OCI-LY7 (cell line): ENCODE measurements around the gene ANKS1B. TPM values are rescaled to one million over a fixed set of nuclear protein-coding genes. Genes with fewer than 3 reads are reported as not detected.

Experiments
- BruUV-seq: library from RNA; stranded (reverse); fragments of 400-500 nt; replicated peaks from 2 replicates; lab custom pipeline; 2021; lab: Mats Ljungman, UMichigan
- CTCF ChIA-PET: fragments of 300-600 bp; sonication (Branson Sonifier 250); formaldehyde crosslinking; loops from one replicate; lab custom pipeline; 2022; ENCODE audit warnings: antibody characterized with exemption; ENCODE audit not compliant: unreplicated experiment; lab: Charles Lee
- POLR2A ChIA-PET: fragments of 300-600 bp; sonication (Branson Sonifier 250); formaldehyde crosslinking; loops from one replicate; lab custom pipeline; 2022; ENCODE audit warnings: antibody characterized with exemption; lab: Charles Lee
- DNase-seq: peaks from one replicate; pipeline ENCODE4 v3.0.0-alpha.2; 2015; ENCODE audit warnings: low spot score
- H2AFZ ChIP-seq: fragments of 200-600 bp; sonication (generic), shearing (Covaris generic); 2 replicates; pipeline ENCODE4 v1.6.1; 2014; ENCODE audit warnings: mild to moderate bottlenecking, antibody characterized with exemption, low read length, moderate library complexity
- H3K27ac ChIP-seq: fragments of 200-600 bp; sonication (generic); 2 replicates; pipeline ENCODE4 v1.5.1; 2014; ENCODE audit warnings: mixed run types, low read depth, mild to moderate bottlenecking, moderate library complexity, low read length, inconsistent platforms; ENCODE audit not compliant: poor library complexity, severe bottlenecking
- H3K36me3 ChIP-seq: fragments of 200-600 bp; sonication (generic); 2 replicates; pipeline ENCODE4 v1.6.1; 2014; ENCODE audit warnings: mild to moderate bottlenecking, antibody characterized with exemption, low read length, moderate library complexity, mixed read lengths; ENCODE audit not compliant: insufficient read depth
- H3K4me1 ChIP-seq: fragments of 200-600 bp; sonication (generic); 2 replicates; pipeline ENCODE4 v1.5.1; 2014; ENCODE audit warnings: mild to moderate bottlenecking, low read length; ENCODE audit not compliant: insufficient read depth, poor library complexity, severe bottlenecking
- H3K4me2 ChIP-seq: fragments of 200-600 bp; sonication (generic); 2 replicates; pipeline ENCODE4 v1.6.1; 2014; ENCODE audit warnings: mild to moderate bottlenecking, low read length
- H3K4me3 ChIP-seq: fragments of 200-600 bp; sonication (generic); 2 replicates; pipeline ENCODE4 v1.5.1; 2014; ENCODE audit warnings: mild to moderate bottlenecking, low read depth, low read length; ENCODE audit not compliant: poor library complexity, severe bottlenecking
- H3K79me2 ChIP-seq: fragments of 200-600 bp; sonication (generic); 2 replicates; pipeline ENCODE4 v1.6.1; 2016; ENCODE audit warnings: low read depth, mild to moderate bottlenecking, low read length, moderate library complexity, mixed read lengths; ENCODE audit not compliant: insufficient read depth
- H3K9me2 ChIP-seq: fragments of 200-600 bp; sonication (generic); 2 replicates; pipeline ENCODE4 v1.6.1; 2016; ENCODE audit warnings: mild to moderate bottlenecking, low read length, mixed read lengths; ENCODE audit not compliant: insufficient read depth
- H3K9me3 ChIP-seq: fragments of 200-600 bp; sonication (generic); 2 replicates; pipeline ENCODE4 v1.6.1; 2014; ENCODE audit warnings: mild to moderate bottlenecking, mixed run types, low read length, mixed read lengths
- H4K20me1 ChIP-seq: fragments of 200-600 bp; sonication (generic); 2 replicates; pipeline ENCODE4 v1.6.1; 2014; ENCODE audit warnings: mild to moderate bottlenecking, antibody characterized with exemption, low read length, moderate library complexity, mixed read lengths; ENCODE audit not compliant: insufficient read depth
- EZH2phosphoT487 ChIP-seq: fragments of 200-600 bp; sonication (generic); IDR thresholded peaks from 2 replicates; pipeline ENCODE4 v1.6.1; 2018; ENCODE audit warnings: low read depth, borderline replicate concordance, mild to moderate bottlenecking, mixed run types, antibody characterized with exemption, low read length, moderate library complexity, mixed read lengths
- intact Hi-C: fragments of 100-400 bp; cut with micrococcal nuclease; formaldehyde crosslinking; loops from one replicate; pipeline ENCODE4 v1.10.0; 2022; ENCODE audit not compliant: unreplicated experiment
- total RNA-seq, 2 experiments: library from RNA; depleted of rRNA in 1 of 2; stranded (reverse); fragments of >200 nt in 1 of 2; shearing (Covaris generic) in 1 of 2; gene quantifications; 2 replicates each; pipeline ENCODE4 v1.2.3, GENCODE V29; 2014 to 2022
- TF ChIP-seq, protein P1 (sequence below): fragments of 200-600 bp; sonication (generic); conservative IDR thresholded peaks from 2 replicates; pipeline ENCODE4 v1.5.1; 2014; ENCODE audit warnings: mild to moderate bottlenecking, antibody characterized with exemption, low read length, moderate library complexity, mixed read lengths

The ANKS1B gene
- total RNA-seq, 2 experiments from 2014 or later = 2.9 to 6.0 TPM

DNA sequence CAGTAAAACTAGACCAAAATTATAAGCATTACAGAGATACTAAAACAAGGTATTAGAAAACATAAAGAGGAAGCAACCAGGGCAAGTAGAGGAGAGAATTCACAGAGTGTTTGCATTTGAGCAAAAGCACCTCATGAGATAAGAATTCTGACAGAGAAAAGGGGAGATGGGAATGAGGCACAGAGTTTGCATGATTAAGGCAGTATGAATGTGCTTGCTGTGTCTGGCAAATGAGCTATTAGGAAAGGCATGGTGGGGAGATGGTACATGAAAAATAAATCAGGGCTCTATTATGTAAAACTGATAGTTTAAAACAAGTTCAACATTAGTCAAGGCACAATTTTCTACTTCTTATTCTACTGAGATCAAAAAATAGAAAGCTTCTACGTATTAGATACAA lies 314.1 kb downstream of the ANKS1B start:
- CTCF ChIA-PET = interaction anchor here (0.5 kb wide), 1 partner anchor 13 kb away, joined by 4 read pairs; no protein-coding TSS in a partner anchor
- Histone ChIP-seq H3K4me1 (no peaks in the 10 kb centered on the region), H2AFZ (no peak overlapping the region; the same call in 1 of the 2 replicates), H3K36me3 (peaks cover 13% of the 10 kb centered on the region), H3K9me3 (peaks cover 48% of the 10 kb centered on the region), H3K4me3 (no peak overlapping the region), H3K4me2 (no peak overlapping the region), H4K20me1 (no peaks in the 10 kb centered on the region), H3K9me2 (no peaks in the 10 kb centered on the region), H3K79me2 (no peaks in the 10 kb centered on the region), H3K27ac (no peak overlapping the region)
- intact Hi-C loops = no loop called here
- BruUV-seq = no TSS peak
- DNase-seq = no peak
- POLR2A ChIA-PET = interaction anchor here (0.7 kb wide), 1 partner anchor 9 kb away, joined by 3 read pairs; no protein-coding TSS in a partner anchor
- no peak for TF ChIP-seq EZH2phosphoT487
- TF ChIP-seq, protein P1, sequence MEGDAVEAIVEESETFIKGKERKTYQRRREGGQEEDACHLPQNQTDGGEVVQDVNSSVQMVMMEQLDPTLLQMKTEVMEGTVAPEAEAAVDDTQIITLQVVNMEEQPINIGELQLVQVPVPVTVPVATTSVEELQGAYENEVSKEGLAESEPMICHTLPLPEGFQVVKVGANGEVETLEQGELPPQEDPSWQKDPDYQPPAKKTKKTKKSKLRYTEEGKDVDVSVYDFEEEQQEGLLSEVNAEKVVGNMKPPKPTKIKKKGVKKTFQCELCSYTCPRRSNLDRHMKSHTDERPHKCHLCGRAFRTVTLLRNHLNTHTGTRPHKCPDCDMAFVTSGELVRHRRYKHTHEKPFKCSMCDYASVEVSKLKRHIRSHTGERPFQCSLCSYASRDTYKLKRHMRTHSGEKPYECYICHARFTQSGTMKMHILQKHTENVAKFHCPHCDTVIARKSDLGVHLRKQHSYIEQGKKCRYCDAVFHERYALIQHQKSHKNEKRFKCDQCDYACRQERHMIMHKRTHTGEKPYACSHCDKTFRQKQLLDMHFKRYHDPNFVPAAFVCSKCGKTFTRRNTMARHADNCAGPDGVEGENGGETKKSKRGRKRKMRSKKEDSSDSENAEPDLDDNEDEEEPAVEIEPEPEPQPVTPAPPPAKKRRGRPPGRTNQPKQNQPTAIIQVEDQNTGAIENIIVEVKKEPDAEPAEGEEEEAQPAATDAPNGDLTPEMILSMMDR = no peak

DNA sequence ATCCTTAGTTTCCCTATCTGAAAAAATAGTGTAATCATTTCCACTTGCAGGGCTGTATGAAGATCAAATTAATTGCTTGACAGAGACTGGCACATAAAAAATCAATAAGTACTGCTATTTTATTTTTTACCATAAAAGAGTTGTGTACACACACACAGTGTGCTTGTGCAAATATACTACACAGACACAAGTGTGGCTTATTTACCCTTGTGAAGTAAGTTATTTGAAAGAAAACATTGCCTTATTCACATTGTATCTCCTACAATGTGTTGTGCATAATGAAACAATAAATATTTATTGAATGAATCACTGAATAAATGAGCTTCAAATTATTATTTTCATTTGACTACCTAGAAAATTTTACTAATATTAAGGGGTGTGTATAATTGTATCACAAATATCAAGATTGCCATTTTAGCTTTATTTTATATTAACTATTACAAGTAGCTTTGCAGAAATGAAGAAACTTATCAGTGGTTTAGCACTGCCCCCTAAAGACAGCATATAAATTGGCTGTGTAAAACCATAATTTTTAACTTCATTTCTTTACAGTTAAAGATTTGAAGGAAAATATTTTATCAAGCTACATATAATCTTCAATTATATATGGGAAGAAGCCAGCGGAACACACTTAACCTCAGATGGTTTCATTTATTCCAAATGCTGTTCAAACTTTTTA lies 325.9 kb downstream of the ANKS1B start:
- no peak overlapping the region for H3K4me3 ChIP-seq
- TF ChIP-seq EZH2phosphoT487 = no peak
- TF ChIP-seq, protein P1 = peak; percentile 94
- peak overlapping the region; percentile 62 for H3K27ac ChIP-seq
- no TSS peak for BruUV-seq
- H3K9me3 ChIP-seq = peaks cover 26% of the 10 kb centered on the region
- ChIA-PET POLR2A (interaction anchor here (0.5 to 2.6 kb wide), 21 partner anchors 15 to 631 kb away, joined by 3 to 22 read pairs (median 3); no protein-coding TSS in a partner anchor), CTCF (interaction anchor here (0.9 to 1.9 kb wide), 7 partner anchors 267 to 660 kb away, joined by 3 to 14 read pairs (median 4); no protein-coding TSS in a partner anchor)
- H3K36me3 ChIP-seq = peaks cover 41% of the 10 kb centered on the region
- peak overlapping the region; percentile 91 for H2AFZ ChIP-seq
- H4K20me1 ChIP-seq = no peaks in the 10 kb centered on the region
- intact Hi-C loops = loop anchor here (1.0 to 10.0 kb wide), 5 partner anchors 108 to 934 kb away; no protein-coding TSS in a partner anchor
- peak overlapping the region; percentile 19; the same call in 1 of the 2 replicates for H3K4me2 ChIP-seq
- H3K79me2 ChIP-seq = no peaks in the 10 kb centered on the region
- DNase-seq = peak; percentile 64
- H3K9me2 ChIP-seq = no peaks in the 10 kb centered on the region
- peaks cover 41% of the 10 kb centered on the region for H3K4me1 ChIP-seq

DNA sequence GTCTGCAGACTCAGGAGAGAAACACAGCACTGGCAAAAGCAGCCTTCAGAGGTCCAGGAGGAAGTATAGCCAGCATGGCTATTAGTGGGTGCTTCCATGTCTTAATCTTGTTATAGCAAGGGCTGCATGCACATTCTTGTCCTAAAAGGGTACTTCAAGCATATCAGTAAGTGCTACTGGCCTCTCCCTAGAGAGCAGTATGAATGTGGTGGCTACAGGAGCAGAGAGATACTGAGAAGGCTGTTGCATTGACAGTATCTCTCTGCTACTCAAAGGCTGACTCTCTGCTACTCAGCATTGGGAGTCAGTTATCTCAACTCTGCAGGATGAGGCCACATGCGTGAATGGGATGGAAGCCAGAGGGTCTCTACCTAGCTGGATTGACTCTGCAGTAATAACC lies 335.2 kb downstream of the ANKS1B start:
- ChIA-PET CTCF (no interaction called here), POLR2A (no interaction called here)
- DNase-seq = no peak
- H3K36me3 ChIP-seq = peaks cover 8% of the 10 kb centered on the region
- no peaks in the 10 kb centered on the region for H3K79me2 ChIP-seq
- no peaks in the 10 kb centered on the region for H4K20me1 ChIP-seq
- BruUV-seq = no TSS peak
- no peak overlapping the region for H3K27ac ChIP-seq
- H3K4me1 ChIP-seq = no peaks in the 10 kb centered on the region
- intact Hi-C loops = no loop called here
- no peak overlapping the region for H3K4me3 ChIP-seq
- H3K9me3 ChIP-seq = peaks cover 22% of the 10 kb centered on the region
- no peak overlapping the region for H3K4me2 ChIP-seq
- TF ChIP-seq, protein P1 = no peak
- no peak for TF ChIP-seq EZH2phosphoT487
- H3K9me2 ChIP-seq = no peaks in the 10 kb centered on the region
- peak overlapping the region; percentile 46; the same call in 1 of the 2 replicates for H2AFZ ChIP-seq
